ENCODE data around the gene RAB8B. TPM values are rescaled to one million over a fixed set of nuclear protein-coding genes. Genes with fewer than 3 reads are reported as not detected.

The RAB8B gene
- polyA plus RNA-seq, 4 donors, result 9.8 to 19.6 (median 13.9) TPM

GRCh38 chr15:63194880-63195568 is 5.6 kb downstream of the RAB8B start:
- H3K27ac ChIP-seq (ENCODE audit: low read depth in 1 of 3, low read length in 2 of 3), result peak overlapping the region in 2 of 3 donors; percentile 32 to 51
- H3K4me3 ChIP-seq (ENCODE audit: low read depth in 1 of 3, low read length in 3 of 3), result no peak overlapping the region
- H3K36me3 ChIP-seq (ENCODE audit: control insufficient read depth in 3 of 3, insufficient read depth in 2 of 3, low read depth in 1 of 3, low read length in 3 of 3), result peaks cover 0 to 4% (median 4%) of the 10 kb centered on the region in 3 donors
- peaks cover 7 to 21% (median 16%) of the 10 kb centered on the region in 3 donors for H3K4me1 ChIP-seq (ENCODE audit: control insufficient read depth in 3 of 3, insufficient read depth in 2 of 3, low read depth in 1 of 3, low read length in 2 of 3)
- DNase-seq (no peak), FAIRE-seq (no peak)
- 59 to 85% (median 74%) methylated on average over 4 of the region's 4 CpGs for WGBS, 3 donors
- H3K9me3 ChIP-seq (ENCODE audit: control insufficient read depth in 2 of 2, insufficient read depth in 1 of 2, low read depth in 1 of 2, low read length in 1 of 2), result no peaks in the 10 kb centered on the region
- no peaks in the 10 kb centered on the region for H3K27me3 ChIP-seq (ENCODE audit: control insufficient read depth in 3 of 3, insufficient read depth in 3 of 3, low read length in 3 of 3)

- H3K4me3 ChIP-seq (ENCODE audit: low read depth in 1 of 3, low read length in 3 of 3), result no peak overlapping the region
- WGBS, 3 donors, result 67 to 82% (median 75%) methylated on average over 3 of the region's 3 CpGs
- no peaks in the 10 kb centered on the region for H3K27me3 ChIP-seq (ENCODE audit: control insufficient read depth in 3 of 3, insufficient read depth in 3 of 3, low read length in 3 of 3)
- no peaks in the 10 kb centered on the region for H3K9me3 ChIP-seq (ENCODE audit: control insufficient read depth in 2 of 2, insufficient read depth in 1 of 2, low read depth in 1 of 2, low read length in 1 of 2)
- FAIRE-seq (no peak), DNase-seq (no peak)
- peaks cover 7 to 24% (median 11%) of the 10 kb centered on the region in 3 donors for H3K4me1 ChIP-seq (ENCODE audit: control insufficient read depth in 3 of 3, insufficient read depth in 2 of 3, low read depth in 1 of 3, low read length in 2 of 3)
- H3K27ac ChIP-seq (ENCODE audit: low read depth in 1 of 3, low read length in 2 of 3), result peak overlapping the region in 2 of 3 donors; percentile 32 to 51
- H3K36me3 ChIP-seq (ENCODE audit: control insufficient read depth in 3 of 3, insufficient read depth in 2 of 3, low read depth in 1 of 3, low read length in 3 of 3), result peaks cover 0 to 7% (median 4%) of the 10 kb centered on the region in 3 donors
Observed at GRCh38 chr15:63195569-63196015, 6.2 kb downstream of the RAB8B start.

GRCh38 chr15:63196842-63197241 is 7.4 kb downstream of the RAB8B start:
- DNase-seq (no peak), FAIRE-seq (no peak)
- 72 to 84% (median 82%) methylated on average over 1 of the region's 1 CpG for WGBS, 3 donors
- Histone ChIP-seq H3K27ac (ENCODE audit: low read depth in 1 of 3, low read length in 2 of 3) (peak overlapping the region in 1 of 3 donors; percentile 67), H3K36me3 (ENCODE audit: control insufficient read depth in 3 of 3, insufficient read depth in 2 of 3, low read depth in 1 of 3, low read length in 3 of 3) (peaks cover 0 to 7% (median 6%) of the 10 kb centered on the region in 3 donors), H3K4me3 (ENCODE audit: low read depth in 1 of 3, low read length in 3 of 3) (no peak overlapping the region), H3K9me3 (ENCODE audit: control insufficient read depth in 2 of 2, insufficient read depth in 1 of 2, low read depth in 1 of 2, low read length in 1 of 2) (no peaks in the 10 kb centered on the region), H3K4me1 (ENCODE audit: control insufficient read depth in 3 of 3, insufficient read depth in 2 of 3, low read depth in 1 of 3, low read length in 2 of 3) (peaks cover 9 to 25% (median 12%) of the 10 kb centered on the region in 3 donors), H3K27me3 (ENCODE audit: control insufficient read depth in 3 of 3, insufficient read depth in 3 of 3, low read length in 3 of 3) (no peaks in the 10 kb centered on the region)

- Histone ChIP-seq H3K36me3 (ENCODE audit: control insufficient read depth in 3 of 3, insufficient read depth in 2 of 3, low read depth in 1 of 3, low read length in 3 of 3) (peaks cover 0 to 7% (median 6%) of the 10 kb centered on the region in 3 donors), H3K27me3 (ENCODE audit: control insufficient read depth in 3 of 3, insufficient read depth in 3 of 3, low read length in 3 of 3) (no peaks in the 10 kb centered on the region), H3K4me1 (ENCODE audit: control insufficient read depth in 3 of 3, insufficient read depth in 2 of 3, low read depth in 1 of 3, low read length in 2 of 3) (peaks cover 6 to 25% (median 12%) of the 10 kb centered on the region in 3 donors), H3K9me3 (ENCODE audit: control insufficient read depth in 2 of 2, insufficient read depth in 1 of 2, low read depth in 1 of 2, low read length in 1 of 2) (no peaks in the 10 kb centered on the region), H3K4me3 (ENCODE audit: low read depth in 1 of 3, low read length in 3 of 3) (no peak overlapping the region), H3K27ac (ENCODE audit: low read depth in 1 of 3, low read length in 2 of 3) (peak overlapping the region in 1 of 3 donors; percentile 5)
- DNase-seq (no peak), FAIRE-seq (no peak)
- 100% methylated on average over 1 of the region's 1 CpG for WGBS, 3 donors
Observed at GRCh38 chr15:63197626-63198025, 8.2 kb downstream of the RAB8B start.

- no peaks in the 10 kb centered on the region for H3K9me3 ChIP-seq (ENCODE audit: control insufficient read depth in 2 of 2, insufficient read depth in 1 of 2, low read depth in 1 of 2, low read length in 1 of 2)
- H3K4me3 ChIP-seq (ENCODE audit: low read depth in 1 of 3, low read length in 3 of 3), result no peak overlapping the region
- FAIRE-seq, result no peak
- DNase-seq, result no peak
- H3K36me3 ChIP-seq (ENCODE audit: control insufficient read depth in 3 of 3, insufficient read depth in 2 of 3, low read depth in 1 of 3, low read length in 3 of 3), result peaks cover 0 to 7% (median 6%) of the 10 kb centered on the region in 3 donors
- H3K27me3 ChIP-seq (ENCODE audit: control insufficient read depth in 3 of 3, insufficient read depth in 3 of 3, low read length in 3 of 3), result no peaks in the 10 kb centered on the region
- peaks cover 10 to 34% (median 16%) of the 10 kb centered on the region in 3 donors for H3K4me1 ChIP-seq (ENCODE audit: control insufficient read depth in 3 of 3, insufficient read depth in 2 of 3, low read depth in 1 of 3, low read length in 2 of 3)
- peak overlapping the region in 2 of 3 donors; percentile 22 to 27 for H3K27ac ChIP-seq (ENCODE audit: low read depth in 1 of 3, low read length in 2 of 3)
- 45 to 57% (median 55%) methylated on average over 8 of the region's 8 CpGs for WGBS, 3 donors
Observed at GRCh38 chr15:63198371-63199250, 9.2 kb downstream of the RAB8B start.

GRCh38 chr15:63200464-63201249 is 11.3 kb downstream of the RAB8B start:
- no peak for FAIRE-seq
- no peaks in the 10 kb centered on the region for H3K9me3 ChIP-seq (ENCODE audit: control insufficient read depth in 2 of 2, insufficient read depth in 1 of 2, low read depth in 1 of 2, low read length in 1 of 2)
- WGBS, 3 donors, result 85 to 94% (median 88%) methylated on average over 5 of the region's 5 CpGs

GRCh38 chr15:63202861-63203260 is 13.5 kb downstream of the RAB8B start:
- H3K9me3 ChIP-seq (ENCODE audit: control insufficient read depth in 2 of 2, insufficient read depth in 1 of 2, low read depth in 1 of 2, low read length in 1 of 2), result no peaks in the 10 kb centered on the region
- peaks cover 4 to 24% (median 12%) of the 10 kb centered on the region in 3 donors for H3K4me1 ChIP-seq (ENCODE audit: control insufficient read depth in 3 of 3, insufficient read depth in 2 of 3, low read depth in 1 of 3, low read length in 2 of 3)
- no peak overlapping the region for H3K4me3 ChIP-seq (ENCODE audit: low read depth in 1 of 3, low read length in 3 of 3)
- no peak for DNase-seq
- peak overlapping the region in 1 of 3 donors; percentile 63 for H3K27ac ChIP-seq (ENCODE audit: low read depth in 1 of 3, low read length in 2 of 3)
- H3K27me3 ChIP-seq (ENCODE audit: control insufficient read depth in 3 of 3, insufficient read depth in 3 of 3, low read length in 3 of 3), result no peaks in the 10 kb centered on the region
- no peak for FAIRE-seq
- peaks cover 0 to 3% (median 2%) of the 10 kb centered on the region in 3 donors for H3K36me3 ChIP-seq (ENCODE audit: control insufficient read depth in 3 of 3, insufficient read depth in 2 of 3, low read depth in 1 of 3, low read length in 3 of 3)
- 51 to 72% (median 62%) methylated on average over 5 of the region's 5 CpGs for WGBS, 3 donors

More at GRCh38 chr15:63200464-63201249, 11.3 kb downstream of the RAB8B start:
- Histone ChIP-seq H3K27ac (ENCODE audit: low read depth in 1 of 3, low read length in 2 of 3) (no peak overlapping the region), H3K27me3 (ENCODE audit: control insufficient read depth in 3 of 3, insufficient read depth in 3 of 3, low read length in 3 of 3) (no peaks in the 10 kb centered on the region), H3K4me3 (ENCODE audit: low read depth in 1 of 3, low read length in 3 of 3) (no peak overlapping the region), H3K36me3 (ENCODE audit: control insufficient read depth in 3 of 3, insufficient read depth in 2 of 3, low read depth in 1 of 3, low read length in 3 of 3) (peaks cover 0 to 7% (median 6%) of the 10 kb centered on the region in 3 donors), H3K4me1 (ENCODE audit: control insufficient read depth in 3 of 3, insufficient read depth in 2 of 3, low read depth in 1 of 3, low read length in 2 of 3) (peaks cover 7 to 33% (median 14%) of the 10 kb centered on the region in 3 donors)
- DNase-seq, result no peak
